IMR-90 (cell line): Measurements from ENCODE around the gene PAX9. TPM values are rescaled to one million over a fixed set of nuclear protein-coding genes. Genes with fewer than 3 reads are reported as not detected.
A peak's percentile ranks its signal among the peaks of the same experiment; 100 is the strongest.

ENCODE experiments used
- ATAC-seq: fragments of 200-7000 bp; cut with Tn5 transposase; 2 replicates; pipeline ENCODE4 v1.9.1; 2020; ENCODE audit warnings: low read depth, mild to moderate bottlenecking, moderate library complexity
- BruUV-seq: library from RNA; stranded (reverse); fragments of 400-500 nt; replicated peaks from 2 replicates; lab custom pipeline; 2021; lab: Mats Ljungman, UMichigan
- CTCF ChIA-PET: fragments of 300-600 bp; formaldehyde crosslinking; extraction: SDS; loops from one replicate; lab custom pipeline; 2021; ENCODE audit warnings: antibody characterized with exemption; lab: Yijun Ruan, JAX
- POLR2A ChIA-PET: fragments of 300-600 bp; sonication (Branson Sonifier 250); formaldehyde crosslinking; loops from one replicate; lab custom pipeline; 2022; ENCODE audit warnings: antibody characterized with exemption; ENCODE audit not compliant: unreplicated experiment; lab: Charles Lee
- DNase-seq: peaks from one replicate; pipeline ENCODE4 v3.0.0; 2013
- H2AFZ ChIP-seq: replicated peaks from 2 replicates; pipeline ENCODE3; 2013; ENCODE audit warnings: low read length, mild to moderate bottlenecking; ENCODE audit not compliant: poor library complexity
- H2AK5ac ChIP-seq: 2 replicates; pipeline ENCODE4 v1.6.1; 2013; ENCODE audit warnings: low read depth, low read length, inconsistent platforms
- H2AK9ac ChIP-seq: replicated peaks from 2 replicates; pipeline ENCODE3; 2013; ENCODE audit warnings: mild to moderate bottlenecking, low read depth, low read length, moderate library complexity; ENCODE audit not compliant: poor library complexity
- H2BK120ac ChIP-seq: 2 replicates; pipeline ENCODE4 v1.6.1; 2013; ENCODE audit warnings: low read depth, low read length, inconsistent platforms
- H2BK15ac ChIP-seq: 3 replicates; pipeline ENCODE4 v1.6.1; 2013; ENCODE audit warnings: low read depth, low read length, inconsistent platforms
- H2BK20ac ChIP-seq: 2 replicates; pipeline ENCODE4 v1.6.1; 2013; ENCODE audit warnings: low read depth, mild to moderate bottlenecking, inconsistent platforms, low read length, moderate library complexity
- H2BK5ac ChIP-seq: 2 replicates; pipeline ENCODE4 v1.6.1; 2013; ENCODE audit warnings: mild to moderate bottlenecking, low read depth, low read length, inconsistent platforms; ENCODE audit not compliant: poor library complexity, severe bottlenecking
- H3K14ac ChIP-seq: replicated peaks from 2 replicates; pipeline ENCODE4 v1.6.1; 2013; ENCODE audit warnings: low read depth, low read length, inconsistent platforms
- H3K18ac ChIP-seq: 2 replicates; pipeline ENCODE4 v1.6.1; 2013; ENCODE audit warnings: low read depth, low read length, control low read depth
- H3K23ac ChIP-seq: 2 replicates; pipeline ENCODE4 v1.6.1; 2013; ENCODE audit warnings: low read depth, low read length, inconsistent platforms
- H3K27ac ChIP-seq: 2 replicates; pipeline ENCODE4 v1.5.1; 2013; ENCODE audit warnings: mild to moderate bottlenecking, control low read depth, low read length; ENCODE audit not compliant: insufficient read depth
- H3K27me3 ChIP-seq: 2 replicates; pipeline ENCODE4 v1.6.1; 2013; ENCODE audit warnings: low read length; ENCODE audit not compliant: control insufficient read depth, insufficient read depth
- H3K36me3 ChIP-seq: 2 replicates; pipeline ENCODE4 v1.6.1; 2013; ENCODE audit warnings: low read length, mixed read lengths; ENCODE audit not compliant: control insufficient read depth, insufficient read depth
- H3K4ac ChIP-seq: 2 replicates; pipeline ENCODE4 v1.6.1; 2013; ENCODE audit warnings: low read depth, low read length, inconsistent platforms
- H3K4me1 ChIP-seq: 2 replicates; pipeline ENCODE4 v1.6.1; 2013; ENCODE audit warnings: low read length, mixed read lengths; ENCODE audit not compliant: control insufficient read depth, insufficient read depth
- H3K4me2 ChIP-seq: 2 replicates; pipeline ENCODE4 v1.6.1; 2013; ENCODE audit warnings: low read depth, mild to moderate bottlenecking, control low read depth, low read length, moderate library complexity
- H3K4me3 ChIP-seq: 2 replicates; pipeline ENCODE4 v1.5.1; 2013; ENCODE audit warnings: low read depth, mild to moderate bottlenecking, control low read depth, low read length, moderate library complexity; ENCODE audit not compliant: insufficient read depth
- H3K56ac ChIP-seq: 2 replicates; pipeline ENCODE4 v1.6.1; 2013; ENCODE audit warnings: low read length, inconsistent platforms; ENCODE audit not compliant: insufficient read depth; ENCODE audit errors: extremely low read depth
- H3K79me1 ChIP-seq, 2 experiments: 2 replicates each; pipeline ENCODE4 v1.6.1; 2013; ENCODE audit warnings: low read length in 2 of 2, inconsistent platforms in 1 of 2, low read depth in 1 of 2
- H3K9ac ChIP-seq: 2 replicates; pipeline ENCODE4 v1.6.1; 2013; ENCODE audit warnings: low read depth, low read length, control low read depth
- H3K9me1 ChIP-seq: 2 replicates; pipeline ENCODE4 v1.6.1; 2013; ENCODE audit warnings: low read length, inconsistent platforms; ENCODE audit not compliant: insufficient read depth
- H3K9me3 ChIP-seq: 2 replicates; pipeline ENCODE4 v1.6.1; 2013; ENCODE audit warnings: low read length; ENCODE audit not compliant: control insufficient read depth, insufficient read depth
- H4K20me1 ChIP-seq: 2 replicates; pipeline ENCODE4 v1.6.1; 2013; ENCODE audit warnings: low read length, inconsistent platforms; ENCODE audit not compliant: insufficient read depth
- H4K5ac ChIP-seq: 2 replicates; pipeline ENCODE4 v1.6.1; 2013; ENCODE audit warnings: mild to moderate bottlenecking, low read depth, low read length, control low read depth
- H4K8ac ChIP-seq, 2 experiments: 2 replicates each; pipeline ENCODE4 v1.6.1; 2013; ENCODE audit warnings: low read depth in 2 of 2, low read length in 2 of 2, control low read depth in 1 of 2, inconsistent platforms in 1 of 2
- H4K91ac ChIP-seq: 2 replicates; pipeline ENCODE4 v1.6.1; 2013; ENCODE audit warnings: low read depth, low read length, inconsistent platforms; ENCODE audit not compliant: insufficient read depth
- CHD1 ChIP-seq: IDR thresholded peaks from 2 replicates; pipeline ENCODE4 v1.6.1; 2012; ENCODE audit warnings: low read depth, low read length, improper control_type of control experiment
- CTCF ChIP-seq: conservative IDR thresholded peaks from 2 replicates; pipeline ENCODE4 v1.5.1; 2012; ENCODE audit warnings: mild to moderate bottlenecking, low read depth, low read length, improper control_type of control experiment
- ELK1 ChIP-seq: fragments of 150-350 bp; IDR thresholded peaks from 2 replicates; pipeline ENCODE4 v1.6.1; 2016; ENCODE audit warnings: low read depth, mild to moderate bottlenecking, low read length, moderate library complexity, borderline replicate concordance
- FOS ChIP-seq: fragments of 150-350 bp; IDR thresholded peaks from 2 replicates; pipeline ENCODE4 v1.6.1; 2016; ENCODE audit warnings: low read depth, low read length
- MXI1 ChIP-seq: IDR thresholded peaks from 2 replicates; pipeline ENCODE4 v1.6.1; 2012; ENCODE audit warnings: low read depth, mild to moderate bottlenecking, low read length, moderate library complexity, borderline replicate concordance
- RAD21 ChIP-seq: IDR thresholded peaks from 2 replicates; pipeline ENCODE4 v1.6.1; 2012; ENCODE audit warnings: low read length, improper control_type of control experiment
- RFX5 ChIP-seq: IDR thresholded peaks from 2 replicates; pipeline ENCODE4 v1.8.0; 2012; ENCODE audit warnings: low read depth, mild to moderate bottlenecking, low read length, moderate library complexity
- SMC3 ChIP-seq: fragments of 150-350 bp; IDR thresholded peaks from 2 replicates; pipeline ENCODE4 v1.6.1; 2016; ENCODE audit warnings: low read depth, mild to moderate bottlenecking, antibody characterized with exemption, low read length, moderate library complexity
- USF2 ChIP-seq: fragments of 150-350 bp; IDR thresholded peaks from 2 replicates; pipeline ENCODE4 v1.6.1; 2017; ENCODE audit warnings: mild to moderate bottlenecking, antibody characterized with exemption, low read length, low read depth
- WGBS, 2 experiments: methylation state at CpG; one replicate each; pipeline versions ENCODE4 v1.1.5 to v1.1.7; 2013; ENCODE audit warnings: missing lambda C conversion rate in 2 of 2; ENCODE audit not compliant: insufficient read length in 1 of 2; ENCODE audit errors: extremely low coverage in 2 of 2; 5-methylcytosine and 5-hydroxymethylcytosine counted together
- dilution Hi-C: fragments of 300-500 bp; cut with HindIII; formaldehyde crosslinking; loops from one replicate; pipeline ENCODE4 v1.14.3; 2018; ENCODE audit warnings: low sequenced_read_pairs; ENCODE audit not compliant: unreplicated experiment
- in situ Hi-C: fragments of 300-500 bp; cut with MboI; formaldehyde crosslinking; loops from 3 replicates; pipeline ENCODE4 v1.14.3; 2019; ENCODE audit warnings: low sequenced_read_pairs, inconsistent platforms, mixed read lengths
- intact Hi-C: fragments of 100-400 bp; cut with micrococcal nuclease; formaldehyde crosslinking; loops from 2 replicates; pipeline ENCODE4 v1.10.0; 2022
- polyA plus RNA-seq, 3 experiments: library from polyadenylated mRNA; depleted of rRNA; stranded (reverse); fragments of >200 nt; gene quantifications; 2 replicates each; pipeline ENCODE4 v1.2.3, GENCODE V29; 2012; ENCODE audit warnings: low replicate concordance in 1 of 3
- total RNA-seq: library from RNA; depleted of rRNA; stranded (reverse); fragments of >200 nt; gene quantifications from 2 replicates; pipeline ENCODE4 v1.2.3, GENCODE V29; 2012

PAX9 gene
- total and polyA plus RNA-seq, 2 of the 4 experiments (the other 2 are of a cell fraction), result not detected

- intact Hi-C loops, result no loop called here
- no peak overlapping the region for H2AK9ac ChIP-seq
- no peak overlapping the region; the same call in 1 of the 2 replicates for H3K4me2 ChIP-seq
- H3K4me1 ChIP-seq, result 0 out of 2 replicates have a peak, but pooled peaks cover 4% of the 10 kb centered on the region
- no peak for DNase-seq
- H3K9me3 ChIP-seq, result no peaks in the 10 kb centered on the region; the same call in 1 of the 2 replicates
- no peak overlapping the region for H4K8ac ChIP-seq
- no peaks in the 10 kb centered on the region for H4K20me1 ChIP-seq
- H3K23ac ChIP-seq, result no peak overlapping the region
- no TSS peak for BruUV-seq
- H3K27ac ChIP-seq, result no peak overlapping the region
- H2AFZ ChIP-seq, result peak overlapping the region; percentile 53
- no peak overlapping the region for H3K4ac ChIP-seq
- H2BK5ac ChIP-seq, result no peak overlapping the region
- dilution Hi-C loops, result no loop called here
- no peaks in the 10 kb centered on the region for H3K79me1 ChIP-seq
- no peak overlapping the region for H3K4me3 ChIP-seq
- H2BK120ac ChIP-seq, result no peak overlapping the region
- no peak overlapping the region for H2AK5ac ChIP-seq
- no peaks in the 10 kb centered on the region for H3K9me1 ChIP-seq
- WGBS, 2 experiments, result 0% methylated on average over 7 of the region's 55 CpGs; no CpG with 5 or more reads in 1 of the 2 experiments
- in situ Hi-C loops, result no loop called here
- H4K5ac ChIP-seq, result no peak overlapping the region
- no peak overlapping the region for H2BK20ac ChIP-seq
- H3K56ac ChIP-seq, result no peak overlapping the region
- no peaks in the 10 kb centered on the region for H3K36me3 ChIP-seq
- peaks cover 51% of the 10 kb centered on the region for H3K27me3 ChIP-seq
- no peak overlapping the region for H3K14ac ChIP-seq
- no peak overlapping the region for H3K9ac ChIP-seq
- no peak for ATAC-seq
- TF ChIP-seq USF2 (no peak), SMC3 (no peak), RFX5 (no peak), CHD1 (no peak), RAD21 (peak; percentile 4; the same call in 1 of the 2 replicates), CTCF (peak; percentile 19; the same call in 1 of the 2 replicates), MXI1 (no peak), FOS (no peak), ELK1 (no peak)
- ChIA-PET POLR2A (no interaction called here), CTCF (interaction anchor here (1.0 to 2.9 kb wide), 4 partner anchors 295 to 505 kb away, joined by 4 to 12 read pairs (median 10); no protein-coding TSS in a partner anchor)
- no peak overlapping the region for H2BK15ac ChIP-seq
- no peak overlapping the region for H3K18ac ChIP-seq
- H4K91ac ChIP-seq, result no peak overlapping the region
Observed at GRCh38 chr14:36646664-36647416, 14.8 kb upstream of the PAX9 start.
